B cell (primary cell): Measurements from ENCODE around the gene SLC29A3. TPM values are rescaled to one million over a fixed set of nuclear protein-coding genes. Genes with fewer than 3 reads are reported as not detected.

Experiments used
- ATAC-seq: fragments of 200-7000 bp; cut with Tn5 transposase; one replicate; pipeline ENCODE4 v1.10.0; 2021; ENCODE audit warnings: low read depth, mild to moderate bottlenecking, moderate number of reproducible peaks, moderate library complexity
- CTCF ChIA-PET: fragments of 350-600 bp; sonication (Branson Sonifier 250); formaldehyde crosslinking; loops from one replicate; lab custom pipeline; 2021; ENCODE audit warnings: antibody characterized with exemption, inconsistent platforms; lab: Charles Lee
- POLR2A ChIA-PET: fragments of 350-600 bp; sonication (Branson Sonifier 250); formaldehyde crosslinking; loops from one replicate; lab custom pipeline; 2021; ENCODE audit warnings: antibody characterized with exemption; lab: Charles Lee
- DNase-seq: peaks from one replicate; pipeline ENCODE4 v3.0.0; 2013
- H2AFZ ChIP-seq: 2 replicates; pipeline ENCODE4 v1.6.1; 2012; ENCODE audit warnings: mild to moderate bottlenecking, low read depth, low read length; ENCODE audit not compliant: insufficient read depth, poor library complexity, severe bottlenecking
- H3K27ac ChIP-seq, 2 donors: 1 replicate in 1 of 2; 2 replicates in 1 of 2; pipeline ENCODE4 v1.5.1; 2012 to 2013; ENCODE audit warnings: low read length in 2 of 2, mild to moderate bottlenecking in 2 of 2, moderate library complexity in 1 of 2
- H3K27me3 ChIP-seq, 4 experiments: fragments of 200-600 bp in 1 of 4; sonication (generic) in 1 of 4; replicated peaks in 1 of 4; 1 replicate in 2 of 4; 2 replicates in 2 of 4; pipeline versions ENCODE4 v1.6.1 to v1.7.0; 2013 to 2016; ENCODE audit warnings: low read length in 3 of 4, mild to moderate bottlenecking in 2 of 4, mixed read lengths in 1 of 4, moderate library complexity in 1 of 4; ENCODE audit not compliant: insufficient read depth in 4 of 4, control insufficient read depth in 3 of 4; ENCODE audit errors: control extremely low read depth in 1 of 4
- H3K36me3 ChIP-seq, 2 experiments: replicated peaks in 1 of 2; 1 replicate in 1 of 2; 2 replicates in 1 of 2; pipeline versions ENCODE4 v1.6.1 to v1.7.1; 2013; ENCODE audit warnings: low read length in 1 of 2; ENCODE audit not compliant: insufficient read depth in 2 of 2, control insufficient read depth in 1 of 2; ENCODE audit errors: control extremely low read depth in 1 of 2, extremely low read depth in 1 of 2
- H3K4me1 ChIP-seq, 2 donors: fragments of 200-600 bp in 1 of 2; sonication (generic) in 1 of 2; 1 replicate in 1 of 2; 2 replicates in 1 of 2; pipeline versions ENCODE4 v1.5.1 to v1.6.1; 2013 to 2017; ENCODE audit warnings: low read length in 2 of 2; ENCODE audit not compliant: control insufficient read depth in 2 of 2, insufficient read depth in 2 of 2
- H3K4me2 ChIP-seq: replicated peaks from 2 replicates; pipeline ENCODE3; 2012; ENCODE audit warnings: mild to moderate bottlenecking, low read depth, low read length; ENCODE audit not compliant: poor library complexity, severe bottlenecking
- H3K4me3 ChIP-seq, 5 experiments: fragments of 200-600 bp in 1 of 5; sonication (generic) in 1 of 5; 1 replicate in 3 of 5; 2 replicates in 2 of 5; pipeline versions ENCODE4 v1.5.1 to v1.7.0; 2011 to 2016; ENCODE audit warnings: low read length in 4 of 5, mild to moderate bottlenecking in 4 of 5, low read depth in 2 of 5, control low read depth in 1 of 5, moderate library complexity in 1 of 5; ENCODE audit not compliant: insufficient read depth in 1 of 5; ENCODE audit errors: control extremely low read depth in 1 of 5, extremely low read depth in 1 of 5
- H3K79me2 ChIP-seq: fragments of 200-600 bp; sonication (generic); one replicate; pipeline ENCODE4 v1.6.0; 2016; ENCODE audit warnings: low read length; ENCODE audit not compliant: control insufficient read depth, insufficient read depth
- H3K9ac ChIP-seq: fragments of 200-600 bp; sonication (generic); 2 replicates; pipeline ENCODE4 v1.6.1; 2017; ENCODE audit warnings: mild to moderate bottlenecking, low read length, moderate library complexity
- H3K9me3 ChIP-seq, 3 donors: one replicate each; pipeline versions ENCODE4 v1.6.1 to v1.7.1; 2013; ENCODE audit warnings: low read length in 2 of 3; ENCODE audit not compliant: control insufficient read depth in 2 of 3, insufficient read depth in 1 of 3; ENCODE audit errors: control extremely low read depth in 1 of 3
- H4K20me1 ChIP-seq: 2 replicates; pipeline ENCODE4 v1.6.0; 2012; ENCODE audit warnings: mild to moderate bottlenecking, low read length; ENCODE audit not compliant: insufficient read depth, control insufficient read depth, poor library complexity, severe bottlenecking
- H3K27ac Mint-ChIP-seq: one replicate; pipeline ENCODE4 v1.8.0; 2021; ENCODE audit warnings: mixed read lengths
- H3K27me3 Mint-ChIP-seq: one replicate; pipeline ENCODE4 v1.8.0; 2021; ENCODE audit warnings: mixed read lengths
- H3K4me1 Mint-ChIP-seq: one replicate; pipeline ENCODE4 v1.8.0; 2021; ENCODE audit warnings: mixed read lengths
- H3K4me3 Mint-ChIP-seq: one replicate; pipeline ENCODE4 v1.8.0; 2021; ENCODE audit warnings: mixed read lengths
- H3K9me3 Mint-ChIP-seq: one replicate; pipeline ENCODE4 v1.8.0; 2022; ENCODE audit warnings: mixed read lengths; ENCODE audit not compliant: insufficient read depth
- EZH2 ChIP-seq: IDR thresholded peaks from 2 replicates; pipeline ENCODE4 v1.6.1; 2012; ENCODE audit warnings: borderline replicate concordance, low read depth, mild to moderate bottlenecking, moderate library complexity, low read length; ENCODE audit not compliant: insufficient read depth, poor library complexity, severe bottlenecking
- WGBS: methylation state at CpG from one replicate; pipeline ENCODE4 v1.1.5; 2013; ENCODE audit warnings: missing lambda C conversion rate; ENCODE audit not compliant: insufficient coverage; 5-methylcytosine and 5-hydroxymethylcytosine counted together
- intact Hi-C: fragments of 100-400 bp; cut with micrococcal nuclease; formaldehyde crosslinking; loops from one replicate; pipeline ENCODE4 v1.10.0; 2022
- polyA plus RNA-seq: library from polyadenylated mRNA; depleted of rRNA; stranded (reverse); fragments of >200 nt; gene quantifications from 2 replicates; pipeline ENCODE4 v1.2.3, GENCODE V29; 2012
- total RNA-seq, 2 donors: library from RNA; stranded (reverse); fragments of 120-200 nt in 1 of 2; gene quantifications; 1 replicate in 1 of 2; 2 replicates in 1 of 2; pipeline versions ENCODE4 v1.2.3 to v1.2.4, GENCODE V29; 2013 to 2022
- TF ChIP-seq, protein P1 (sequence below): fragments of 200-600 bp; IDR thresholded peaks from one replicate; pipeline ENCODE4 v1.8.0; 2022; ENCODE audit warnings: antibody characterized with exemption, mild to moderate bottlenecking

The SLC29A3 gene
- total and polyA plus RNA-seq, 2 donors (not counting 1 experiment from before 2014, with no cell fraction given), result 4.5 to 8.2 TPM

DNA sequence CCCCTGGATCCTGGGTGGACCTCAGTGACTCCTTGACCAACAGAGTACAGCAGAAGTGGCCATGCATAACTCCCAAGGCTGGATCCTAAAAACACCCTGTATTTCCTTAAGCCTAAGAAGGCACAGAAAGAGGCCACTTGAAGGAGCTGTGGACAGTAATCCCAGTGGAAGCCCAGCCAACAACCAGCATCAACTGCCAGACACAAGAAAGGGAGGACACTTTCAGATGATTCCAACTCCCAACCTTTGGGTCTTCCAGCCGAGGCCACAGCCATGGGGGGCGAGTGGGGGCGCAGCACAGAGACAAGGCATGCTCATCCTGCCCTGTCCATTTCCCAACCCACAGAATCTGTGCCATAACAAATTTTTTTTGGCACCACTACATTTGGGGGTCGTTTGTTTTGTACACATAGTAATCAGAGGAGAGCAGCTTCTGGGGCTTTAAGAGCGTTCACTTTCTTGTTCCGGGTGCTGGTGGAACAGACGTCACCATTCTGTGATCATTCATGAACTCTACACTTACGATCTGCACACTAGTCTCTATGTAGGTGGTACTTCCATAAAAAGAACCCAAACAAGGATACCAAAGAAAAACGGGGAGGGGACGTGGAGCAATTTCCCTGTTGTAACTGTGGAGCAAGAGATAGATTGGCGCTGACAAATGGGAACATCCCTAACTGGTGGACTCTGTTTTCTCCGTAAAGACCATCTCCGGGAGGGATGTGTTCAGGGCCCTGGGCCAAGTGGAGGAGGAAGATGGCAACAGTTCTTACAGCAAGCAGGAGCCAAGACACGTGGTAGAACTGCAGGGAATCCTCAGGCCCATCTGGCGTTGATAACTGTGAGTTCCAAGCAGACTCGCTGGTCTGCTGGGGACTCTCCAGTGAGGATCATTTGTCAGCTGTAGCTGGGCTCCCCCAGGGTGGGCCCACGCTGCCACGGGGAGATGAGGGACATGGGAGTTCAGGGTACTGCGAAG is 6.0 kb upstream of the SLC29A3 start:
- no peaks in the 10 kb centered on the region for H4K20me1 ChIP-seq
- intact Hi-C loops, result no loop called here
- H3K36me3 ChIP-seq, result no peaks in the 10 kb centered on the region
- no peak overlapping the region for H3K9ac ChIP-seq
- 86% methylated on average over 14 of the region's 19 CpGs for WGBS
- peaks cover 7 to 16% of the 10 kb centered on the region in 2 donors for H3K4me1 ChIP-seq
- H3K4me3 ChIP-seq, result no peak overlapping the region
- no peaks in the 10 kb centered on the region for H3K79me2 ChIP-seq
- H2AFZ ChIP-seq, result no peak overlapping the region
- no peak for TF ChIP-seq EZH2
- TF ChIP-seq, protein P1, sequence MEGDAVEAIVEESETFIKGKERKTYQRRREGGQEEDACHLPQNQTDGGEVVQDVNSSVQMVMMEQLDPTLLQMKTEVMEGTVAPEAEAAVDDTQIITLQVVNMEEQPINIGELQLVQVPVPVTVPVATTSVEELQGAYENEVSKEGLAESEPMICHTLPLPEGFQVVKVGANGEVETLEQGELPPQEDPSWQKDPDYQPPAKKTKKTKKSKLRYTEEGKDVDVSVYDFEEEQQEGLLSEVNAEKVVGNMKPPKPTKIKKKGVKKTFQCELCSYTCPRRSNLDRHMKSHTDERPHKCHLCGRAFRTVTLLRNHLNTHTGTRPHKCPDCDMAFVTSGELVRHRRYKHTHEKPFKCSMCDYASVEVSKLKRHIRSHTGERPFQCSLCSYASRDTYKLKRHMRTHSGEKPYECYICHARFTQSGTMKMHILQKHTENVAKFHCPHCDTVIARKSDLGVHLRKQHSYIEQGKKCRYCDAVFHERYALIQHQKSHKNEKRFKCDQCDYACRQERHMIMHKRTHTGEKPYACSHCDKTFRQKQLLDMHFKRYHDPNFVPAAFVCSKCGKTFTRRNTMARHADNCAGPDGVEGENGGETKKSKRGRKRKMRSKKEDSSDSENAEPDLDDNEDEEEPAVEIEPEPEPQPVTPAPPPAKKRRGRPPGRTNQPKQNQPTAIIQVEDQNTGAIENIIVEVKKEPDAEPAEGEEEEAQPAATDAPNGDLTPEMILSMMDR, result no peak
- H3K27ac Mint-ChIP-seq, result no peak overlapping the region
- peaks cover 0 to 4% (median 0%) of the 10 kb centered on the region in 4 experiments for H3K27me3 ChIP-seq
- DNase-seq, result no peak
- no peak overlapping the region for H3K27ac ChIP-seq
- H3K9me3 ChIP-seq, result no peaks in the 10 kb centered on the region
- no peak for ATAC-seq
- peaks cover 12% of the 10 kb centered on the region for H3K27me3 Mint-ChIP-seq
- H3K4me2 ChIP-seq, result no peak overlapping the region
- H3K4me1 Mint-ChIP-seq, result peaks cover 12% of the 10 kb centered on the region
- CTCF ChIA-PET, result interaction anchor here (0.8 to 11.1 kb wide), 21 partner anchors 11 to 745 kb away, joined by 3 to 186 read pairs (median 6); partner anchors contain the start of gene CDH23
- H3K9me3 Mint-ChIP-seq, result no peaks in the 10 kb centered on the region
- H3K4me3 Mint-ChIP-seq, result no peak overlapping the region
- POLR2A ChIA-PET, result no interaction called here
